Esophagus (tissue), 2 donors: ENCODE data around the gene NBAS. TPM values are rescaled to one million over a fixed set of nuclear protein-coding genes. Genes with fewer than 3 reads are reported as not detected.
"Not testable (repeated sequence)": the region's sequence is repeated elsewhere in the genome, so short reads cannot be mapped to it uniquely, and the experiment has no call there.

ENCODE experiments used
- H3K27ac ChIP-seq, 2 donors: one replicate each; pipeline ENCODE4 v1.5.1; 2013; ENCODE audit warnings: low read depth in 2 of 2, mild to moderate bottlenecking in 2 of 2, inconsistent platforms in 1 of 2, low read length in 1 of 2, moderate library complexity in 1 of 2
- H3K27me3 ChIP-seq, 2 donors: one replicate each; pipeline ENCODE4 v1.6.1; 2013; ENCODE audit warnings: low read length in 2 of 2, control low read depth in 1 of 2, mild to moderate bottlenecking in 1 of 2; ENCODE audit not compliant: insufficient read depth in 2 of 2, control insufficient read depth in 1 of 2
- H3K36me3 ChIP-seq, 2 donors: one replicate each; pipeline ENCODE4 v1.6.1; 2013; ENCODE audit warnings: low read length in 1 of 2; ENCODE audit not compliant: control insufficient read depth in 2 of 2, insufficient read depth in 2 of 2
- H3K4me1 ChIP-seq, 2 donors: one replicate each; pipeline ENCODE4 v1.6.1; 2013; ENCODE audit warnings: low read length in 1 of 2; ENCODE audit not compliant: control insufficient read depth in 2 of 2, insufficient read depth in 2 of 2
- H3K4me3 ChIP-seq, 2 donors: one replicate each; pipeline ENCODE4 v1.5.1; 2013; ENCODE audit warnings: low read length in 2 of 2, mild to moderate bottlenecking in 2 of 2, low read depth in 1 of 2, moderate library complexity in 1 of 2
- H3K9me3 ChIP-seq, 2 donors: one replicate each; pipeline ENCODE4 v1.6.1; 2013; ENCODE audit warnings: mild to moderate bottlenecking in 2 of 2, low read depth in 1 of 2, low read length in 1 of 2, moderate library complexity in 1 of 2; ENCODE audit not compliant: control insufficient read depth in 2 of 2, insufficient read depth in 1 of 2
- WGBS, 2 donors: extraction: QIAGEN DNeasy Blood & Tissue Kit; methylation state at CpG; one replicate each; pipeline ENCODE4 v1.1.7; 2013; 5-methylcytosine and 5-hydroxymethylcytosine counted together
- polyA plus RNA-seq, 2 donors: library from polyadenylated mRNA; stranded (reverse); fragments of 200-250 nt; gene quantifications; one replicate each; pipeline ENCODE4 v1.2.3, GENCODE V29; 2013
- donor health status: healthy with polysubstance abuse.
- donor health status: Bipolar disorder and iron deficiency.

NBAS gene
- polyA plus RNA-seq, 2 donors: 13.8 to 15.0 TPM

- Histone ChIP-seq H3K27me3 (no peaks in the 10 kb centered on the region), H3K4me3 (no peak overlapping the region), H3K4me1 (no peaks in the 10 kb centered on the region), H3K9me3 (no peaks in the 10 kb centered on the region), H3K27ac (no peak overlapping the region), H3K36me3 (no peaks in the 10 kb centered on the region)
- 83 to 90% methylated on average over 3 of the region's 3 CpGs for whole genome bisulfite sequencing, 2 donors
Measured at GRCh38 chr2:15539999-15540398, 21.1 kb downstream of the NBAS start.

- 85 to 86% methylated on average over 4 of the region's 4 CpGs for WGBS, 2 donors
- Histone ChIP-seq H3K4me3 (no peak overlapping the region), H3K27me3 (no peaks in the 10 kb centered on the region), H3K4me1 (no peaks in the 10 kb centered on the region), H3K36me3 (peaks cover 0 to 3% of the 10 kb centered on the region in 2 donors), H3K27ac (no peak overlapping the region), H3K9me3 (no peaks in the 10 kb centered on the region)
Measured at GRCh38 chr2:15538792-15539191, 22.3 kb downstream of the NBAS start.

- Histone ChIP-seq H3K27me3 (no peaks in the 10 kb centered on the region), H3K4me1 (no peaks in the 10 kb centered on the region), H3K36me3 (peaks cover 0 to 3% of the 10 kb centered on the region in 2 donors), H3K4me3 (no peak overlapping the region), H3K27ac (no peak overlapping the region), H3K9me3 (no peaks in the 10 kb centered on the region)
- WGBS, 2 donors: 94 to 96% methylated on average over 5 of the region's 5 CpGs
Measured at GRCh38 chr2:15533860-15534480, 27.2 kb downstream of the NBAS start.

DNA sequence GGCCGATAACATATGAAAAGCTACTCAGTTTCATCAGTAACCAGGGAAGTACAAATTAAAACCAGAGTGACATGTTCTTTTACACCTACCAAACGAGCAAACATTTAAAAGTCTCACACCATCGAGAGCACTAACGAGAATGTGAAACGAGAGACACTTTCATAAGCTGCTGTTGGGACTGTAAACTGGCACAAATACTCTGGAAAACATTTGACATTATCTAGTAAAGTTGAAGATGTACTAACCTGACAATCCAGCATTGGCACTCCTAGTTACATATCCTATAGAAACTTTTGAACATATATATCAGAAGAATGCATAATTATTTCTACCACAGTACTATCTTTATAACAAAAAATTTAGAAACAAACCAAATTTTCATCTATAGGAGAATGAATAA is 28.1 kb downstream of the NBAS start:
- 94% methylated on average over 5 of the region's 5 CpGs for WGBS, 2 donors
- H3K27ac ChIP-seq: no peak overlapping the region
- no peaks in the 10 kb centered on the region for H3K4me1 ChIP-seq
- no peaks in the 10 kb centered on the region for H3K27me3 ChIP-seq
- no peak overlapping the region for H3K4me3 ChIP-seq
- H3K9me3 ChIP-seq: no peaks in the 10 kb centered on the region
- H3K36me3 ChIP-seq: peaks cover 0 to 3% of the 10 kb centered on the region in 2 donors

DNA sequence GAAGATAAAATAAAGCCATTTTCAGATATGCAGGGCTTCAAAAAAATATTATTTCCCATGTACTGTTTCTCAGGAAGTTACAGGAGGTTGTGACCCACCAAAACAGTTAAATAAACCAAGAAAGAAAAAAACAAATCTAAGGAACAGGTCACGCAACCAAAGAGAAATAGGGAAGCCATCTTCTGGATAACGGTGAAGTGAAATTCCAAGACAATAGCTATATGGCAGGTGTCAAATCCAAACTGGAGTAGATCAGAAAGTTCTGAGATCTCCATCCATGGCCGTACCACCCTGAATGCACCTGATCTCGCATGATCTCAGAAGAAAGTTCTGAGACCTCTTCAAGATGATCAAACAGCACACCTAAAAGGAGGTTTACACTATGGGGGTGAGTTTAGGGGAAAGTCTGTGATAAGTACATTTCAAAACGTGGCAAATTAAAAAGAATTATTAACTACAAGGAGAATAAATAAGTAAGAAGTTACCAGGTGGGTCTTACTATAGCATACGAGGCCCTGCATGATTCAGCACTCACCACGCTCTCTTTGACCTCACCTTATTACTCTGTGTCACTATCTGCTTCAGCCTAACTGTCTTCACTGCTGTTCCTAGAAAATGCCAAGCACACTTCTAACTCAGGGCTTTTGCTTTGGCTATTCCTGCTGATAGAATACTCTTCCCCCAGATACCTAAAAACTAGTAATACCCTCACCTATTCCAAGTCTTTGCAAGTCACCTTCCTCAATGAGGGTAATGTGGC is 29.9 kb downstream of the NBAS start:
- H3K36me3 ChIP-seq: peaks cover 0 to 3% of the 10 kb centered on the region in 2 donors
- 94 to 95% methylated on average over 7 of the region's 7 CpGs for WGBS, 2 donors
- H3K4me3 ChIP-seq: no peak overlapping the region
- no peaks in the 10 kb centered on the region for H3K9me3 ChIP-seq
- no peaks in the 10 kb centered on the region for H3K27me3 ChIP-seq
- H3K4me1 ChIP-seq: no peaks in the 10 kb centered on the region
- no peak overlapping the region for H3K27ac ChIP-seq

GRCh38 chr2:15527074-15527739 is 33.9 kb downstream of the NBAS start:
- H3K4me1 ChIP-seq: no peaks in the 10 kb centered on the region
- no peak overlapping the region for H3K4me3 ChIP-seq
- 94 to 95% methylated on average over 6 of the region's 6 CpGs for WGBS, 2 donors
- H3K27ac ChIP-seq: no peak overlapping the region
- H3K36me3 ChIP-seq: no peaks in the 10 kb centered on the region
- no peaks in the 10 kb centered on the region for H3K9me3 ChIP-seq
- no peaks in the 10 kb centered on the region for H3K27me3 ChIP-seq

GRCh38 chr2:15521641-15522181 is 39.4 kb downstream of the NBAS start:
- H3K36me3 ChIP-seq: no peaks in the 10 kb centered on the region
- WGBS, 2 donors: 74 to 77% methylated on average over 2 of the region's 2 CpGs

GRCh38 chr2:15520346-15520745 is 40.8 kb downstream of the NBAS start:
- Histone ChIP-seq H3K4me3 (no peak overlapping the region), H3K9me3 (no peaks in the 10 kb centered on the region), H3K27ac (no peak overlapping the region), H3K27me3 (no peaks in the 10 kb centered on the region), H3K36me3 (no peaks in the 10 kb centered on the region), H3K4me1 (no peaks in the 10 kb centered on the region)
- 96 to 99% methylated on average over 5 of the region's 5 CpGs for WGBS, 2 donors

More at GRCh38 chr2:15521641-15522181, 39.4 kb downstream of the NBAS start:
- no peaks in the 10 kb centered on the region for H3K4me1 ChIP-seq
- no peaks in the 10 kb centered on the region for H3K9me3 ChIP-seq
- H3K27ac ChIP-seq: no peak overlapping the region
- H3K27me3 ChIP-seq: no peaks in the 10 kb centered on the region
- H3K4me3 ChIP-seq: no peak overlapping the region

DNA sequence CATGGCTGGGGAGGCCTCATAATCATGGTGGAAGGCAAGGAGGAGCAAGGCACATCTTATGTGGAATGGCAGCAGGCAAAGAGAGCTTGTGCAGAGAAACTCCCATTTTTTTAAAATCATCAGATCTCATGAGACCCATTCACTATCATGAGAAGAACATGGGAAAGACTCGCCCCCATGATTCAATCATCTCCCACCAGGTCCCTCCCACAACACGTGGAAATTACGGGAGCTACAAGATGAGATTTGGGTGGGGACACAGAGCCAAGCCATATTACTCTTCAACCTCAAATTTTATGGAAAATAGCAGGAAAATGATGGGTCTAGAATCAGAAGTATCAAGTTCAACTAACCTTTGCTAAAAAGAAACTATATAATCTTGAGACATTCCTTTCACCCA is 42.4 kb downstream of the NBAS start:
- not testable (repeated sequence) for H3K4me3 ChIP-seq, H3K9me3 ChIP-seq, H3K27me3 ChIP-seq, H3K36me3 ChIP-seq, H3K4me1 ChIP-seq, H3K27ac ChIP-seq
- WGBS, 2 donors: 97 to 98% methylated on average over 3 of the region's 3 CpGs
